DOHH2 (cell line): ENCODE data around the gene PDCD2L.

Source experiments
- H3F3A ChIP-seq: fragments of 200-600 bp; sonication (generic), shearing (Covaris generic); 2 replicates; pipeline ENCODE4 v1.6.0; 2016; ENCODE audit warnings: antibody characterized with exemption, mild to moderate bottlenecking; ENCODE audit not compliant: control insufficient read depth, insufficient read depth
- H3K27ac ChIP-seq: fragments of 200-600 bp; sonication (generic); 2 replicates; pipeline ENCODE4 v1.5.1; 2014; ENCODE audit warnings: low read depth, mild to moderate bottlenecking, low read length, moderate library complexity
- H3K27me3 ChIP-seq: fragments of 200-600 bp; sonication (generic); 2 replicates; pipeline ENCODE4 v1.6.1; 2014; ENCODE audit warnings: mild to moderate bottlenecking, low read length, mixed read lengths; ENCODE audit not compliant: control insufficient read depth
- H3K36me3 ChIP-seq: fragments of 200-600 bp; sonication (generic); 2 replicates; pipeline ENCODE4 v1.6.1; 2014; ENCODE audit warnings: mild to moderate bottlenecking, low read length, moderate library complexity, mixed read lengths; ENCODE audit not compliant: control insufficient read depth
- H3K4me1 ChIP-seq: fragments of 200-600 bp; sonication (generic); 2 replicates; pipeline ENCODE4 v1.6.1; 2014; ENCODE audit warnings: mild to moderate bottlenecking, low read length, mixed read lengths; ENCODE audit not compliant: control insufficient read depth
- H3K4me2 ChIP-seq: fragments of 200-600 bp; sonication (generic); 2 replicates; pipeline ENCODE4 v1.6.0; 2014; ENCODE audit warnings: mild to moderate bottlenecking, low read length, moderate library complexity
- H3K4me3 ChIP-seq: fragments of 200-600 bp; sonication (generic); 2 replicates; pipeline ENCODE4 v1.5.1; 2014; ENCODE audit warnings: mild to moderate bottlenecking, low read length, mixed read lengths
- H3K79me2 ChIP-seq: fragments of 200-600 bp; sonication (generic); 2 replicates; pipeline ENCODE4 v1.6.1; 2014; ENCODE audit warnings: mild to moderate bottlenecking, low read length, mixed read lengths; ENCODE audit not compliant: control insufficient read depth
- H3K9me2 ChIP-seq: fragments of 200-600 bp; sonication (generic); replicated peaks from 2 replicates; pipeline ENCODE4 v1.6.1; 2014; ENCODE audit warnings: mild to moderate bottlenecking, low read length, mixed read lengths; ENCODE audit not compliant: control insufficient read depth
- H3K9me3 ChIP-seq: fragments of 200-600 bp; sonication (generic); 2 replicates; pipeline ENCODE4 v1.6.1; 2014; ENCODE audit warnings: antibody characterized with exemption, low read length, mixed read lengths; ENCODE audit not compliant: control insufficient read depth, insufficient read depth
- H4K20me1 ChIP-seq: fragments of 200-600 bp; sonication (generic); 2 replicates; pipeline ENCODE4 v1.6.0; 2014; ENCODE audit warnings: low read depth, mild to moderate bottlenecking, antibody characterized with exemption, low read length, moderate library complexity; ENCODE audit not compliant: control insufficient read depth, insufficient read depth
- EZH2phosphoT487 ChIP-seq: fragments of 200-600 bp; sonication (generic); IDR thresholded peaks from 2 replicates; pipeline ENCODE4 v1.6.1; 2017; ENCODE audit warnings: borderline replicate concordance, mild to moderate bottlenecking, antibody characterized with exemption, low read length, moderate library complexity, mixed read lengths
- TF ChIP-seq, protein P1 (sequence below): fragments of 200-600 bp; sonication (generic); IDR thresholded peaks from one replicate; pipeline ENCODE4 v1.5.1; 2014; ENCODE audit warnings: antibody characterized with exemption, mild to moderate bottlenecking, low read depth, low read length; ENCODE audit not compliant: poor library complexity, severe bottlenecking

PDCD2L gene

DNA sequence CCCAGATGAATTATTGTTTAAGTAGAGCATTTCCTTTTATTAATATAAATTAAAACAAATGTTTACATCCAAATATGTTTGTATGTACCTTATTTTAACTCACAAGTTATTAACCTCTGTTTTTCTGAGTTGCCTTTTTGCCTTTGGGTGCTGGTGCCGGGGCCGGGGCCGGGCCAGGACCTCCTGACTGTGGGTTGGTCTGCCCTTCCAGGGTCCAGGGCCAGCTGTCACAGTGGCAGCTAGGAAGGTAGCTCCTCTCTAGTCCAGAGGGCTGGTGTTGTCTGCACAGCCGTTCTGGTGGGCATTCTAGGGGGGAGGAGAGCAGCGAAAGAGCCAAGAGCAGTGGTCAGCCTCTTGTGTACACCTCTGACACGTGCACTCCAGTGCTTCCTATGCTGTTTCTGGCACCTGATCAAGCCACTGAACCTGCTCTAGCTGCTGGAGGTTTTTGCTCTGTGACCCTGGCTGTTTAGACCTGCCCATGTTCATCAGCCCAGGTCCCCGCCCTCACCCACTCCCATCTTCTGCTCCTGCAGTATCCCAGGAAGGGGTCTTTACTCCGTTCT is 22.0 kb downstream of the PDCD2L start:
- TF ChIP-seq EZH2phosphoT487: no peak
- TF ChIP-seq, protein P1, sequence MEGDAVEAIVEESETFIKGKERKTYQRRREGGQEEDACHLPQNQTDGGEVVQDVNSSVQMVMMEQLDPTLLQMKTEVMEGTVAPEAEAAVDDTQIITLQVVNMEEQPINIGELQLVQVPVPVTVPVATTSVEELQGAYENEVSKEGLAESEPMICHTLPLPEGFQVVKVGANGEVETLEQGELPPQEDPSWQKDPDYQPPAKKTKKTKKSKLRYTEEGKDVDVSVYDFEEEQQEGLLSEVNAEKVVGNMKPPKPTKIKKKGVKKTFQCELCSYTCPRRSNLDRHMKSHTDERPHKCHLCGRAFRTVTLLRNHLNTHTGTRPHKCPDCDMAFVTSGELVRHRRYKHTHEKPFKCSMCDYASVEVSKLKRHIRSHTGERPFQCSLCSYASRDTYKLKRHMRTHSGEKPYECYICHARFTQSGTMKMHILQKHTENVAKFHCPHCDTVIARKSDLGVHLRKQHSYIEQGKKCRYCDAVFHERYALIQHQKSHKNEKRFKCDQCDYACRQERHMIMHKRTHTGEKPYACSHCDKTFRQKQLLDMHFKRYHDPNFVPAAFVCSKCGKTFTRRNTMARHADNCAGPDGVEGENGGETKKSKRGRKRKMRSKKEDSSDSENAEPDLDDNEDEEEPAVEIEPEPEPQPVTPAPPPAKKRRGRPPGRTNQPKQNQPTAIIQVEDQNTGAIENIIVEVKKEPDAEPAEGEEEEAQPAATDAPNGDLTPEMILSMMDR: no peak
- Histone ChIP-seq H3K27ac (no peak overlapping the region), H3K9me2 (no peaks in the 10 kb centered on the region), H3K4me3 (no peak overlapping the region), H3K79me2 (peaks cover 36% of the 10 kb centered on the region), H3K4me2 (no peak overlapping the region), H3K4me1 (peaks cover 24% of the 10 kb centered on the region), H3K27me3 (no peaks in the 10 kb centered on the region), H3F3A (peaks cover 22% of the 10 kb centered on the region), H3K9me3 (no peaks in the 10 kb centered on the region), H3K36me3 (peaks cover 52% of the 10 kb centered on the region), H4K20me1 (peaks cover 15% of the 10 kb centered on the region)

DNA sequence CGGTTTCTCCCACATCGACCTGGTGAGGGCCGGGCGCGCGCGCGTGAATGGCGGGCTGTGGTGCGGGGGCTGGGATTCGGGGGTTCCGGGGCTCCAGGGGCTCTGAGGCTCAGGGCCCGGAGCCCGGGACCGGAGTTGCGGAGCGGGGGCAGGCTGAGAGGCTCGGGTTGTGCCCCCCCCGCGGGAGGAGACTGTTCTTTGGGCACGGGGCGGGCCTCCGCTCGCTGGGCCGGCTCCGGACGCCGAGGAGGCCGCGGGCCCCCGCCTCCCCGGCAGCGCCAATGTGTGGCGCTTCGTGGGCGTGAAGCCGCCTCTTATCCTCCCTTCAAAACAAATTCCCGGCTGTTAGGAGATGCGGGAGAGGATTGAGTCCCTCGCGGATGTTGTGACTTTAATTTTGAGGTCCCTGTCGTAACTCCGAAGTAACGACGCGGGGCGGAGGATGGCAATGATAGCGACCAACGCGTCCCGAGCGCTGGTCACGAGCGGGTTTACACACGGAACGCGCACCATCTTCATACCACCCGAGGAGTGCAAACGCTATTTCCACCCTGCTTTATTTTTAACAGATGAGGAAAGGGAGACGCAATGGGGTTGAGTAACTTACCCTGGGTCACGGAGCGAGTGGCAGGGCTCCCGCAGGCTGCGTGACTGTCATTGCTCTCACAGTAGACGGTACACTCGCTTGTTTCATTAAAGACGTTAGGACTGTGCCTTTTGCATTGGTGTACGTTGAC is 24.5 kb downstream of the PDCD2L start:
- peaks cover 37% of the 10 kb centered on the region for H4K20me1 ChIP-seq
- no peak for TF ChIP-seq EZH2phosphoT487
- TF ChIP-seq, protein P1: no peak

DNA sequence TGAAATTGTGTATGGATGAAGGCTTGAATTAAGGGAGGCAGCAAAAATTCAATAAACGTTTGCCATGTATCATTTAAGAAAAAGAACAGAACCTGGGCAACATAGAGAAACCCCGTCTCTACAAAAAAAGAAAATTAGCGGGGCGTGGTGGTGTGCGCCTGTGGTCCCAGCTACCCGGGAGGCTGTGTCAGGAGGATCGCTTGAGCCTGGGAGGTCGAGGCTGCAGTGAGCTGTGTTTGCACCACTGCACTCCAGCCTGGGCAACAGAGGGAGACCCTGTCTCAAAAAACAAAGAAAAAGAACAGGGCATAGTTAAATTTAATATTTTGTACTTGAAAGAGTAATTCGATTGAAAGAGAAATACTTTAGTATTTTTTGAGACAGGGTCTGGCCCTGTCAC is 25.4 kb downstream of the PDCD2L start:
- Histone ChIP-seq H3K4me1 (peaks cover 30% of the 10 kb centered on the region), H3K4me2 (peak overlapping the region; percentile 83), H3K36me3 (peaks cover 68% of the 10 kb centered on the region), H3K9me2 (no peaks in the 10 kb centered on the region), H3K27ac (no peak overlapping the region), H3K79me2 (peaks cover 69% of the 10 kb centered on the region), H3K4me3 (peak overlapping the region; percentile 92), H4K20me1 (peaks cover 43% of the 10 kb centered on the region), H3F3A (peaks cover 22% of the 10 kb centered on the region), H3K9me3 (no peaks in the 10 kb centered on the region), H3K27me3 (no peaks in the 10 kb centered on the region)
- TF ChIP-seq, protein P1: no peak
- TF ChIP-seq EZH2phosphoT487: no peak

More for the DNA sequence above, 24.5 kb downstream of the PDCD2L start:
- peak overlapping the region; percentile 66 for H3K27ac ChIP-seq
- H3K36me3 ChIP-seq: peaks cover 67% of the 10 kb centered on the region
- peaks cover 61% of the 10 kb centered on the region for H3K79me2 ChIP-seq
- peaks cover 22% of the 10 kb centered on the region for H3F3A ChIP-seq
- no peaks in the 10 kb centered on the region for H3K27me3 ChIP-seq
- H3K4me2 ChIP-seq: peak overlapping the region; percentile 83
- peaks cover 30% of the 10 kb centered on the region for H3K4me1 ChIP-seq
- no peaks in the 10 kb centered on the region for H3K9me2 ChIP-seq
- H3K9me3 ChIP-seq: no peaks in the 10 kb centered on the region
- peak overlapping the region; percentile 92 for H3K4me3 ChIP-seq
